HG03139 (cell line): ENCODE measurements around the gene FAM174B.

Experiments
- ATAC-seq: cut with Tn5 transposase; IDR thresholded peaks from one replicate; pipeline ENCODE4 v1.9.1; 2021; ENCODE audit not compliant: unreplicated experiment

FAM174B gene

DNA sequence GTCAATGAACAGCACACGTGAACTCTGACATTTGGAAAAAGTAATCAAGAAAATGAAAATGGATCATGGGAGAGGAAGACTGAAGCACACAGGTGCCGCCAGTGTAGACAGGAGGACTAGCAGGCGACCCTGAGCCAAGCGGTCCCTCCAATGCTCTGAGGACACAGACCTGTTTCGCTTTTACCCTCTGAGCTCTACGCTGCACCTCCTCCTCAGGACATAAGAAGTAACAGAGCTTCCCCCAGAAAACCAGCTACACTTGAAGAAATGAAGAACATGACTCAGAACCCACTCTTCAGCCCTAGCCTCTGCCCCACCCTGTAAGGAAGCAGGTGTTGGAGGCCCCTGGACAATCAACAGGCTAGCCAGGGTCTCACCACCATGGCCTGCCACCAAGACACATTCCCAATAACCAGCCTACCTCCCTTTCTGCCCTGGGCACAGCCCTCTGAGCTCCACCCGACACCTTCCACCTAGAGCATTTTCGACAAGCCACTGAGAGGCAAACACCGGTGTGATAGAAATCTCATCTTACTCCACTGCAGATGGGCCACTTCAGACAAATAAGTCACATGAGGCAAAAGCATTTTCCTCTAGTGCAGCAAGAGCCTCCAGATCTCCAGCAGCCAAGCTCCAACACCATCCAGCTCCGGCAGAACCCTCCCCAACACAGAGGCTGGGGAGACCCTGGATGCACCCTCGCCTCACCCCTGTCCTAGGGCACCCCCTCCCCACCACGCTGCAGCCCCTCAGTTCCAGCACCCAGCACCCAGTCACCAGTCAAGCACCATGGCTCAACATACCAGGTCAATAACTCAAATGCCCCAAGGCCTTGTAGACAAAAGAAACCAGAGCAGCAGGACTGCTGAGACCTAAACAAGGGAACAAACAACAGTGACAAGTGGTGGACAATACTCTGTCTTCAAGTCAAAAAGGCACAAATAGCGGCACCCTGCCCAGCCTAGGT is 11.4 kb downstream of the FAM174B start:
- ATAC-seq, result no peak

DNA sequence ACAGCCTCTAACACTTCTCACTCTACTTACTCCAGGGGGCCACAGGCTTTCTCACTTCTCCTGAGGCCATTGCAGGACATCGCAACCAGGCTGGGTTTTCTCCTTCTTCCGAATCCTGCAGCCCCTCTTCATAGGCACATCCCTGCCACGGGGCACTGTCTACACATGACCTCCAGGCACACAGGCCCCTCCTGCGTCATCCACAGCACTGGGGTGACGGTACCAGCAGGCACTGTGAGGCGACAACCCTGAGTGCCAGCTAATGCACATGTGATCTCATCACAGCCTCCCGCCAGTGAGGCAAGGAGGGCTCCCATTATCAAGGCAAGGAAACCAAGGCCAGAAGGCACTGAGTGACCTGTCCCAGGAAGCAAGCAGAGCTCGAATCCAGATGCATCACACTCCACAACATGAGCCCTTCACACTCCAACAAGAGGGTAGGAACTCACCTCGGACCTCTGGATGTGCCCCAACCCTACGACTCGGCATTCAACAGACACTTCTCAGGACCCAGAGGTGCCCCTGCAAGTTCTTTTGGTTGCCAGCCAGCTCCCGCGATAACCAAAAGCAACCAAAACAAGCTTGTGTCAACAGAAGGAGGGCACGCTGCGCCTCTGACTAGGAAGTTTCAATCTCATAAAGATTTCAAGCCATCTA is 16.7 kb downstream of the FAM174B start:
- no peak for ATAC-seq

DNA sequence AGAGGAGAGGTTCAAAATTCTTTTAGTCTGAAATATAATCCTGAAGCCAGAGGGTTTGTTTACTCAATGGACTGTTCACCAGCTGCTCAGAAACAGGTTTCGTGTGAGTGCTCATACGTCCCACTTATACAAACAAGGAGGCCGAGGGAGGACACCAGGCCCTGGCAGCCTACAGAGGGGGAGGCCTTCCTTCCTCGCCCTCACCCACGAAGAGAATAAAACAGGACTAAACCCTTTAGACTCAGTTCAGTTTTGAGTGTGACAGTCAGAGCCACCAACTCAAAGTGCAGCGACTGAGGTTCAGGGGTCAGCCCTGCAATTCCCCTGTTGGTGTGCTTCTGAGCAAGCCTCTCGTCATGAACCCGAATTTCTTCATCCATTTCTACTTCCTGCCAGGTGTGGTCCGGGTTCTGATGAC is 17.3 kb downstream of the FAM174B start:
- no peak for ATAC-seq

- ATAC-seq, result no peak
Observed at GRCh38 chr15:92637626-92638025, 17.9 kb downstream of the FAM174B start.

- ATAC-seq, result no peak
Observed at GRCh38 chr15:92636908-92637481, 18.6 kb downstream of the FAM174B start.

DNA sequence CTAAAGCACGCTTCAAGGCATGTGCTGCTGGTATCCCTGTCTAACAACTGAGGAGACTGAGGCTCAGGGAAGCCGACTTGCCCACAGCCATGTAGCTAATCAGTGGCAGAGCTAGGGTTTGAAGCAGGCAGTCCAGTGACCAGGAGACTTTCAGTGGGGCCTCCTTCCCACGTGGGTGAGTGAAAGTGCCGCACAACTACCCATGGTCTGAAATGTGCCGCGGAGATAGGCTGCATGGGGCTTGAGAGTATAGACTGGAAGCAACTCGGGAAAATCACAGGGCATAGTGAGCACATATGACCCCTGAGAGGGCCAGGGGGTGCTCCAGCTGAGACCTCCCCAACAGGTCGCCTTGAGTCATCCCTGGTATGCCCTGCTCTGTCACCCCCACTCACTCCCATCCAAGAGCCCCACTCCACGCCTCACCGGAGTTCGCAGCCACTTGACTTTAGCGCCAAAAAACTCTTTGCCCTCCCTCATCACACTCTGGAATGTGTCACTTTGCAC is 19.1 kb downstream of the FAM174B start:
- ATAC-seq, result no peak

GRCh38 chr15:92634671-92635201 is 20.8 kb downstream of the FAM174B start:
- ATAC-seq, result no peak

- ATAC-seq, result no peak
Observed at GRCh38 chr15:92634060-92634459, 21.5 kb downstream of the FAM174B start.

DNA sequence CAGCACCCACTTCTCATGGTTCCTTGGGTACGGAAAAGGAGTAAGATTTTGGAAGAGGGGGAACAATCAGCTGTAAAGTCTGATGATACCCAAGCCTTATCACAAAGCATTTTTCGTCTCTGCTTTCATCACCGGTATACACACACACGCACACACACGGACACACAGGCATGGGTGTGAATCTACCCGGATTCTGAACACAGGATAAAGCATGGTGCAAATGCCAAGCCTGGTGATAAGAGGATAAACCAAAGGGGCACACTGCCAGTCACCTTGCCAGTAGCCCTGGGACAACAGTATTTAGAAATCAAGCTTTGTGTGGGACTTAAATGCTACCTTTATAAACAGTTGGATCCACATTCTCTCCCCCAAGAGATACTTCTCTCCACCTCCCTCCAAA is 22.2 kb downstream of the FAM174B start:
- ATAC-seq, result no peak

GRCh38 chr15:92633001-92633400 is 22.6 kb downstream of the FAM174B start:
- ATAC-seq, result no peak

- ATAC-seq, result no peak
Observed at GRCh38 chr15:92631721-92632120, 23.9 kb downstream of the FAM174B start.

DNA sequence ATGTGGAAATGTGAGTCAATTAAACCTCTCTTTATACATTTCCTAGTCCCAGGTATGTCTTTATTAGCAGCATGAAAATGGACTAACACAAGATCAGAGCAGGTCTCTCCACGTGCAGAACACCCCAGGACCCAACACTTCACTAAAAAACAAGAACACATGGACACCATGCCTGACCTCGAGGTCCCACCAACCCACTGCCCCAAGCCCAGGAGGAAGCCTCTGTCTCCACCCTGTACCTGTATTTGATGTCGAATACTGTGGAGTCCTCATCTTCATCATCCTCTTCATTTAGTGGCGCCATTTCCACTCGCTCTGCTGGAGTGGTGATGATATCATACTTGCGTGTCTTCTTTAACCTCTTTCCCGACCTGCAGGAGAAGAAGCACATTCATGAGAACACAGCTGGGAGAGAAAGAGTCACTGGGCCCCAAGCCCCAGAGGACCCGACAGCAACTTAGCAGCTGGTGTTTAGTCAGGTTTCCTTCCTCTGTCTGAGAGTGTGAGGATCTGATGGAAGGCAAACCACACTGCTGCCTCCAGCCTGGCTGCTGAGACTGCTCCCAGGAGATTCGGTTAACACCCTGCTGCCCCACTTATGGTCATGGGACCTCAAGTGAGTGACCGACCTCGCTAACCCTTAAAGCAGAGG is 25.5 kb downstream of the FAM174B start:
- ATAC-seq, result no peak

DNA sequence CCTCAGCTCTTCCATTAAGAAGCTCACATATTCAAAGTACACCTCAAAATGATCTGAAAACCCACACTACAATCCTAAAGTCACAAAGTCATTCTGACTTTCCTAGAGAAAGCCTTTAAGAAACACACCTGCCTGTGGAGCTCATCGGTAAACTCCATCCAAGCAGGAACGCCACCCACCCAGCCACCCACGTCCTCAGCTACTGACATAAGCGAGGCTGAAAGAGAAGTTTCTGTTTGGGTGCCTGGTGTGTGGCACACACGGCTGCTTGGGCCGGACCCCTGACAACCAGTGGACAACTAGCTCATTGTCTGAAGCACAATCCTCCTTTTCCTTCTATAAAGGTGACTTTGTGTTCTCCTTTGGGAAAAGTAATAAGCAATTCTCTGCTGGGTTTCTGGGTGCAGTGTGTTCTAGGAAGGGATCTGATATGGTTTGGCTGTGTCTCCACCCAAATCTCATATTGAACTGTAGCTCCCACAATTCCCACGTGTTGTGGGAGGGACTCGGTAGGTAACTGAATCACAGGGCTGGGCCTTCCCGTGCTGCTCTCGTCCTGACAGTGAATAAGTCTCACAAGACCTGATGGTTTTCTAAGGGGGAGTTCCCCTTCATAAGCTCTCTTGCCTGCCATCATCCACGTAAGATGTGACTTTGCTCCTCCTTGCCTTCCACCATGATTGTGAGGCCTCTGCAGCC is 26.1 kb downstream of the FAM174B start:
- no peak for ATAC-seq

DNA sequence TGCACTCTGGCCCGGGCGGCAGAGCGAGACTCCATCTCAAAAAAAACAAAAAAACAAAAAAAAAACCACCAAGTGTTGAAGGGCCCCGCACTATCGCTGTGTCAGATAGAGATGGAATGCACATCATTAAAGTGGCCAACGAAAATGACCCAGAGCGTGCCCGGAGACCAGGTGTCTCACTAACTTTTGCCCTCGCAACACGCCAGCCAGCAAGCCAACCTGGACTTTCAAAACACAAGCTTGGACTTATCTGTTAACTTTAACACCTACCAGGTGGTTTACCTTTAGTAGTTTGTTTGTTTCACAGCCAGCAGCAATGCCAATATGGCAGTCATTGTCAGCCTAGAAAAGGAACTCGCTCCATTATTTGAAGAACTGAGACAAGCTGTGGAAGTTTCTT is 28.6 kb downstream of the FAM174B start:
- ATAC-seq, result no peak

GRCh38 chr15:92625251-92625980 is 30.2 kb downstream of the FAM174B start:
- ATAC-seq, result peak; percentile 71

DNA sequence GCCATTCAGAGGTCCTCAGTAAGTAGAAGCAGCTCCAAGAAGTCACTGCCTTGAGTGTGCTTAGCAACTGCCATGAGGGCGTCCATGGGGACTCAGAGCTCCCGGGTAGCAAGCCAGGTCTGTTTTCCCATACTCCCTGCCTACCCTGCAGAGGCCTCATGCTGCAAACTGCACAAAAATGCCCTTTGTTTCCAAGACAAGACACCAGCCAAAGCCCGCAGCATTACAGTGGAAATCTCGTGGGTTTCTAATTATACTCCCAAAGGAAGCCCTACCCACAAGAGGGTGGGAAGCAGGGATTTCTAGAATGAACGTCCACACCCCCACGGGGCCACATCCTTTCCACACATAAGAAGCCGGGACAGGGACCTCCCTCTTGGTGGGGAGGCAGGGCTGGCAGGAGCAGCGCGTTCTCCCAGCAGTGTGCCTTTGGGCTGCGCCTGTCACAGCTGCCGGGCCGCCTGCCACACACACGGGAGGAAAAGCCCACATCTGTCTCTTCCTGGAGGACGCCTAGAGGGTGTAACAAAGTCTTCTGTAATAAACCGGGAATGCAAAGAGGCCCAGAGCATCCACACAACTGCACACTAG is 31.1 kb downstream of the FAM174B start:
- no peak for ATAC-seq

DNA sequence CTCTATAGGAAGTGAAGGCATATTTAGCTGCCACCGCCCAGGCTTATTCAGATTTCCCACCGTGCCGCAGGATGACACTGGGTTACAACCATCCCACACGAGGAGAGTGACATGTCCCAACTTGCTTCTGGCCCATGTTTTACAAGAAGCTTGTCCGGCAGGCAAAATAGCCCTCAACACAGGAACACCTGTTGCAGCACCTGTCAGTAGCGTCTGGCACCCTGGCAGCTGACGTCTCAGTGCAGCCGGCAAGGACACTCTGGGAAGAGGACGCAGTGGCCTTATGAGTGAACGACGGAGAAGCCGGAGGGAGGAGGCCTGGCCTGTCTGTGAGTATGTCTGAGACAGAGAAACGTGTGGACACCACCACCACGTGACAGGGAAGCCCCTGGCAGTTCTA is 32.1 kb downstream of the FAM174B start:
- no peak for ATAC-seq

DNA sequence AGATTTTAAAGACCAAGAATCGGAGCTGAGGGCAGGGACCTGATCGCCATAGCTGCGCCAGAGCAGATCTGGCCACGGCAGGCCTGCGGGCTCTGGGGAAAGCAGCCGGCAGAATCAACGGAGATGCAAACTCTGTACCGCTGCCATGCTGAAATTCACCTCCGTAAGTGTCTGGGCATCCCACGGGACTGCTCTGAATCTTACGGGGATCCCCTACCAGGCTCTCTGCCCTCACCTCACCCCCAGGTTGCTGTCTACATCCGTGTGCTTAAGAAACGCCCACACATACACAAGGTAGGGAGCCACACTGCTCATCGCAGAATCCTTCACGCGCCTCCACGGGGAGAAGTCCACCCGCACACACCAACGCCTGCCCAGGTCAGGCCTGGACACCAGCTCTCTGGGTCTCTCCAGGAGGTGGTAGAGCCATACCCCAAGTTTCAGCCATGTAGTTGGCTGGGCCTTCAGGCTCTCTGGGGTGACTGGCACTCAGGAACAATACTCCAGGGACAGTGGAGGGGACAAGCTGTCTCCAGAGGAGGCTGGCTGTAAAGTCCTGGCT is 33.5 kb downstream of the FAM174B start:
- ATAC-seq, result no peak

- ATAC-seq, result no peak
Observed at GRCh38 chr15:92620991-92621390, 34.6 kb downstream of the FAM174B start.
